Adipocyte (in vitro differentiated cells): ENCODE measurements around the gene GLT8D1.

ENCODE experiments used
- DNase-seq: peaks from one replicate; pipeline ENCODE4 v3.0.0-alpha.2; 2015; ENCODE audit warnings: low read depth
- H3K27me3 ChIP-seq: replicated peaks from 2 replicates; pipeline ENCODE4 v1.7.0; 2013; ENCODE audit warnings: mild to moderate bottlenecking, low read length, moderate library complexity; ENCODE audit not compliant: control insufficient read depth, insufficient read depth
- H3K36me3 ChIP-seq: 2 replicates; pipeline ENCODE4 v1.7.0; 2013; ENCODE audit warnings: low read length, mild to moderate bottlenecking, moderate library complexity; ENCODE audit not compliant: control insufficient read depth, insufficient read depth, severe bottlenecking
- H3K4me1 ChIP-seq: 2 replicates; pipeline ENCODE4 v1.7.0; 2013; ENCODE audit warnings: mild to moderate bottlenecking, low read length, moderate library complexity; ENCODE audit not compliant: control insufficient read depth, insufficient read depth
- H3K4me3 ChIP-seq: 2 replicates; pipeline ENCODE4 v1.7.0; 2013; ENCODE audit warnings: mild to moderate bottlenecking, low read length, moderate library complexity
- H3K9ac ChIP-seq: 2 replicates; pipeline ENCODE4 v1.7.0; 2013; ENCODE audit warnings: mild to moderate bottlenecking, low read length, moderate library complexity
- H3K9me3 ChIP-seq: 2 replicates; pipeline ENCODE4 v1.7.0; 2013; ENCODE audit warnings: mild to moderate bottlenecking, low read length, moderate library complexity; ENCODE audit not compliant: control insufficient read depth

GLT8D1 gene

GRCh38 chr3:52710512-52710911 is 4.9 kb upstream of the GLT8D1 start:
- Histone ChIP-seq H3K27me3 (no peaks in the 10 kb centered on the region), H3K36me3 (peaks cover 27% of the 10 kb centered on the region), H3K4me3 (no peak overlapping the region)

GRCh38 chr3:52707585-52707984 is 2.0 kb upstream of the GLT8D1 start:
- no peak for DNase-seq
- H3K36me3 ChIP-seq, result peaks cover 27% of the 10 kb centered on the region
- H3K4me1 ChIP-seq, result peaks cover 27% of the 10 kb centered on the region
- peak overlapping the region; percentile 97 for H3K9ac ChIP-seq
- peak overlapping the region; percentile 96 for H3K4me3 ChIP-seq
- no peaks in the 10 kb centered on the region for H3K27me3 ChIP-seq
- H3K9me3 ChIP-seq, result no peaks in the 10 kb centered on the region

More at GRCh38 chr3:52710512-52710911, 4.9 kb upstream of the GLT8D1 start:
- peaks cover 14% of the 10 kb centered on the region for H3K4me1 ChIP-seq
- DNase-seq, result no peak
- no peaks in the 10 kb centered on the region for H3K9me3 ChIP-seq
- no peak overlapping the region for H3K9ac ChIP-seq

GRCh38 chr3:52705438-52705687 is 228 bp downstream of the GLT8D1 start:
- peak overlapping the region; percentile 97 for H3K9ac ChIP-seq
- H3K9me3 ChIP-seq, result no peaks in the 10 kb centered on the region
- H3K36me3 ChIP-seq, result peaks cover 19% of the 10 kb centered on the region
- peaks cover 27% of the 10 kb centered on the region for H3K4me1 ChIP-seq
- H3K4me3 ChIP-seq, result peak overlapping the region; percentile 96
- DNase-seq, result no peak
- H3K27me3 ChIP-seq, result no peaks in the 10 kb centered on the region

- H3K9me3 ChIP-seq, result no peaks in the 10 kb centered on the region
- peaks cover 27% of the 10 kb centered on the region for H3K4me1 ChIP-seq
- H3K4me3 ChIP-seq, result peak overlapping the region; percentile 96
- no peaks in the 10 kb centered on the region for H3K27me3 ChIP-seq
- H3K9ac ChIP-seq, result peak overlapping the region; percentile 97
- DNase-seq, result peak; percentile 77
- H3K36me3 ChIP-seq, result peaks cover 23% of the 10 kb centered on the region
These were observed 767 bp downstream of the GLT8D1 start for GRCh38 chr3:52704611-52705437.

- no peak for DNase-seq
- Histone ChIP-seq H3K4me3 (peak overlapping the region; percentile 96), H3K36me3 (peaks cover 18% of the 10 kb centered on the region), H3K9ac (peak overlapping the region; percentile 97), H3K4me1 (peaks cover 27% of the 10 kb centered on the region), H3K27me3 (no peaks in the 10 kb centered on the region), H3K9me3 (no peaks in the 10 kb centered on the region)
These were observed 2.2 kb downstream of the GLT8D1 start for GRCh38 chr3:52703341-52703740.

GRCh38 chr3:52697632-52697965 is 8.0 kb downstream of the GLT8D1 start:
- H3K9ac ChIP-seq, result no peak overlapping the region
- no peak overlapping the region for H3K4me3 ChIP-seq
- no peak for DNase-seq
- H3K9me3 ChIP-seq, result no peaks in the 10 kb centered on the region
- H3K36me3 ChIP-seq, result peaks cover 63% of the 10 kb centered on the region
- no peaks in the 10 kb centered on the region for H3K27me3 ChIP-seq
- H3K4me1 ChIP-seq, result peaks cover 7% of the 10 kb centered on the region

- Histone ChIP-seq H3K4me1 (peaks cover 7% of the 10 kb centered on the region), H3K9ac (no peak overlapping the region), H3K27me3 (no peaks in the 10 kb centered on the region), H3K9me3 (no peaks in the 10 kb centered on the region), H3K36me3 (peaks cover 69% of the 10 kb centered on the region), H3K4me3 (no peak overlapping the region)
- DNase-seq, result no peak
These were observed 8.6 kb downstream of the GLT8D1 start for GRCh38 chr3:52696830-52697631.

- Histone ChIP-seq H3K4me3 (no peak overlapping the region), H3K27me3 (no peaks in the 10 kb centered on the region), H3K36me3 (peaks cover 78% of the 10 kb centered on the region), H3K9me3 (no peaks in the 10 kb centered on the region), H3K9ac (no peak overlapping the region), H3K4me1 (peaks cover 7% of the 10 kb centered on the region)
- no peak for DNase-seq
These were observed 9.6 kb downstream of the GLT8D1 start for GRCh38 chr3:52695798-52696671.

- no peak overlapping the region for H3K9ac ChIP-seq
- no peaks in the 10 kb centered on the region for H3K27me3 ChIP-seq
- H3K4me1 ChIP-seq, result peaks cover 7% of the 10 kb centered on the region
- peaks cover 86% of the 10 kb centered on the region for H3K36me3 ChIP-seq
- DNase-seq, result no peak
- no peak overlapping the region for H3K4me3 ChIP-seq
- H3K9me3 ChIP-seq, result no peaks in the 10 kb centered on the region
These were observed 10.9 kb downstream of the GLT8D1 start for GRCh38 chr3:52694528-52695189.

- no peak overlapping the region for H3K4me3 ChIP-seq
- no peaks in the 10 kb centered on the region for H3K9me3 ChIP-seq
- no peaks in the 10 kb centered on the region for H3K27me3 ChIP-seq
- H3K9ac ChIP-seq, result peak overlapping the region; percentile 9
- peaks cover 13% of the 10 kb centered on the region for H3K4me1 ChIP-seq
- H3K36me3 ChIP-seq, result peaks cover 99% of the 10 kb centered on the region
- DNase-seq, result no peak
These were observed 12.5 kb downstream of the GLT8D1 start for GRCh38 chr3:52693071-52693470.
